HepG2 (cell line): ENCODE data around the gene COL9A3. TPM values are rescaled to one million over a fixed set of nuclear protein-coding genes. Genes with fewer than 3 reads are reported as not detected.

Source experiments
- ATAC-seq: fragments of 200-7000 bp; cut with Tn5 transposase; 3 replicates; pipeline ENCODE4 v1.9.1; 2020; ENCODE audit warnings: mild to moderate bottlenecking, moderate library complexity
- BruUV-seq: library from RNA; stranded (reverse); fragments of 400-500 nt; replicated peaks from 2 replicates; lab custom pipeline; 2021; lab: Mats Ljungman, UMichigan
- CTCF ChIA-PET: fragments of 300-600 bp; formaldehyde crosslinking; extraction: SDS; loops from one replicate; lab custom pipeline; 2021; ENCODE audit warnings: low total read pairs, inconsistent platforms, low intra/inter-chr PET ratio; lab: Yijun Ruan, JAX
- POLR2A ChIA-PET: fragments of 350-600 bp; sonication (Branson Sonifier 250); formaldehyde crosslinking; loops from one replicate; lab custom pipeline; 2020; ENCODE audit warnings: antibody characterized with exemption, inconsistent platforms; lab: Yijun Ruan, JAX
- DNase-seq: peaks from one replicate; pipeline ENCODE4 v3.0.0-alpha.2; 2015; ENCODE audit warnings: low spot score
- FAIRE-seq: peaks from 3 replicates; lab custom pipeline; 2011; peaks lifted over from hg19 to GRCh38; lab: Jason Lieb, UNC
- H2AFZ ChIP-seq: one replicate; pipeline ENCODE4 v1.6.1; 2011; ENCODE audit warnings: low read length, inconsistent platforms
- H3K27ac ChIP-seq: fragments of 300-600 bp; 3 replicates; pipeline ENCODE4 v1.8.0; 2011; ENCODE audit warnings: mixed run types, mild to moderate bottlenecking, mixed read lengths, low read length, inconsistent platforms; ENCODE audit not compliant: insufficient read depth; ENCODE audit errors: extremely low read length
- H3K27me3 ChIP-seq, 2 experiments: fragments of 200-600 bp in 1 of 2; 2 replicates in 1 of 2; 3 replicates in 1 of 2; pipeline versions ENCODE4 v1.6.0 to v1.8.0; 2011; ENCODE audit warnings: low read length in 2 of 2, mild to moderate bottlenecking in 2 of 2, moderate library complexity in 2 of 2, inconsistent platforms in 1 of 2; ENCODE audit not compliant: insufficient read depth in 2 of 2, control insufficient read depth in 1 of 2
- H3K36me3 ChIP-seq, 2 experiments: fragments of 200-600 bp in 1 of 2; replicated peaks in 1 of 2; 2 replicates in 1 of 2; 3 replicates in 1 of 2; pipeline versions ENCODE4 v1.5.1 to v1.8.0; 2011; ENCODE audit warnings: low read length in 2 of 2, inconsistent platforms in 1 of 2; ENCODE audit not compliant: insufficient read depth in 2 of 2, control insufficient read depth in 1 of 2
- H3K4me1 ChIP-seq: 2 replicates; pipeline ENCODE4 v1.5.1; 2012; ENCODE audit warnings: low read length, inconsistent platforms; ENCODE audit not compliant: insufficient read depth
- H3K4me2 ChIP-seq: 2 replicates; pipeline ENCODE4 v1.6.0; 2011; ENCODE audit warnings: low read depth, low read length, inconsistent platforms
- H3K4me3 ChIP-seq, 3 experiments: fragments of 200-600 bp in 1 of 3; sonication (generic), shearing (Covaris generic) in 1 of 3; replicated peaks in 1 of 3; 2 replicates each; pipeline ENCODE4 v1.5.1; 2011 to 2016; ENCODE audit warnings: low read length in 3 of 3, inconsistent platforms in 2 of 3, low read depth in 2 of 3, mild to moderate bottlenecking in 2 of 3, control low read depth in 1 of 3, mixed read lengths in 1 of 3; ENCODE audit not compliant: insufficient read depth in 1 of 3
- H3K79me2 ChIP-seq: one replicate; pipeline ENCODE4 v1.6.1; 2011; ENCODE audit warnings: low read length, inconsistent platforms; ENCODE audit not compliant: insufficient read depth
- H3K9ac ChIP-seq: 2 replicates; pipeline ENCODE4 v1.6.0; 2011; ENCODE audit warnings: mild to moderate bottlenecking, low read depth, low read length, inconsistent platforms; ENCODE audit not compliant: insufficient read depth
- H3K9me3 ChIP-seq: 2 replicates; pipeline ENCODE4 v1.5.1; 2012; ENCODE audit warnings: mild to moderate bottlenecking, low read length
- H4K20me1 ChIP-seq: 2 replicates; pipeline ENCODE4 v1.6.0; 2011; ENCODE audit warnings: inconsistent platforms, mild to moderate bottlenecking, low read length, moderate library complexity; ENCODE audit not compliant: insufficient read depth
- RARG ChIP-seq: sonication (generic); formaldehyde crosslinking; IDR thresholded peaks from 2 replicates; pipeline ENCODE4 v1.4.0; 2020; ENCODE audit warnings: low read depth, mild to moderate bottlenecking, missing genetic modification reagents
- ZBTB1 ChIP-seq: sonication (generic); formaldehyde crosslinking; IDR thresholded peaks from 2 replicates; pipeline ENCODE4 v1.4.0; 2020; ENCODE audit warnings: missing genetic modification reagents, borderline replicate concordance
- ZNF34 ChIP-seq: sonication (generic); formaldehyde crosslinking; IDR thresholded peaks from 2 replicates; pipeline ENCODE4 v1.4.0; 2020; ENCODE audit warnings: mild to moderate bottlenecking, missing genetic modification reagents, borderline replicate concordance
- ZNF510 ChIP-seq: sonication (generic); formaldehyde crosslinking; IDR thresholded peaks from 2 replicates; pipeline ENCODE4 v1.4.0; 2020; ENCODE audit warnings: low read depth, mild to moderate bottlenecking, missing genetic modification reagents
- ZNF674 ChIP-seq: sonication (generic); formaldehyde crosslinking; IDR thresholded peaks from 2 replicates; pipeline ENCODE4 v1.5.0; 2020; ENCODE audit warnings: low read depth, mild to moderate bottlenecking, missing genetic modification reagents
- WGBS: methylation state at CpG from one replicate; pipeline ENCODE4 v1.1.6; 2017; ENCODE audit warnings: low lambda C conversion rate; 5-methylcytosine and 5-hydroxymethylcytosine counted together
- in situ Hi-C: cut with HindIII; loops from 2 replicates; pipeline ENCODE4 v1.10.0; 2017; ENCODE audit warnings: low pct_unique_long_range_greater_than_20kb; ENCODE audit not compliant: extremely low pct_ligation_motif_present
- intact Hi-C: fragments of 100-400 bp; cut with micrococcal nuclease; formaldehyde crosslinking; loops from one replicate; pipeline ENCODE4 v1.10.0; 2022; ENCODE audit not compliant: unreplicated experiment
- polyA plus RNA-seq, 8 experiments: library from polyadenylated mRNA; depleted of rRNA in 3 of 8; stranded (reverse) in 7 of 8; unstranded in 1 of 8; fragments of >200 nt; fragmentation: Illumina TruSeq in 4 of 8; extraction: Trizol in 4 of 8; gene quantifications; 2 replicates each; pipeline versions ENCODE4 v1.2.1 to v1.2.3, GENCODE V29; 2011 to 2016; ENCODE audit warnings: low read depth in 4 of 8, missing spikeins in 1 of 8, mixed read lengths in 1 of 8; ENCODE audit not compliant: insufficient read depth in 1 of 8
- total RNA-seq, 5 experiments: library from RNA; depleted of rRNA; stranded (reverse); fragments of >200 nt; fragmentation: Illumina TruSeq; extraction: Trizol; gene quantifications; 2 replicates each; pipeline ENCODE4 v1.2.3, GENCODE V29; 2016; ENCODE audit warnings: low read depth in 1 of 5
- TF ChIP-seq, protein P1 (sequence below): IDR thresholded peaks from 2 replicates; pipeline ENCODE4 v1.6.1; 2012; ENCODE audit warnings: low read depth, low read length, improper control_type of control experiment

Gene COL9A3
- total and polyA plus RNA-seq, 2 of the 13 experiments (the other 11 are each of a cell fraction or from before 2014, with no cell fraction given), result 155 to 204 TPM

GRCh38 chr20:62772990-62773844 is 43.6 kb upstream of the COL9A3 start:
- Histone ChIP-seq H3K9me3 (no peaks in the 10 kb centered on the region), H3K27me3 (peaks cover 50 to 84% of the 10 kb centered on the region in 2 experiments), H3K4me2 (no peak overlapping the region), H3K4me3 (no peak overlapping the region), H3K27ac (no peak overlapping the region), H3K36me3 (no peaks in the 10 kb centered on the region), H2AFZ (no peak overlapping the region), H4K20me1 (0 out of 2 replicates have a peak, but pooled peaks cover 3% of the 10 kb centered on the region), H3K4me1 (peaks cover 13% of the 10 kb centered on the region), H3K9ac (no peak overlapping the region), H3K79me2 (no peaks in the 10 kb centered on the region)
- ChIA-PET POLR2A (no interaction called here), CTCF (no interaction called here)
- DNase-seq, result no peak
- in situ Hi-C loops, result loop anchor here (10.0 kb wide), 1 partner anchor 88 kb away; no protein-coding TSS in a partner anchor
- no TSS peak for BruUV-seq
- ATAC-seq, result no peak
- whole genome bisulfite sequencing, result 12% methylated on average over 16 of the region's 19 CpGs
- FAIRE-seq, result no peak
- intact Hi-C loops, result no loop called here
- TF ChIP-seq ZBTB1 (no peak), RARG (no peak), ZNF674 (CRISPR knock-in tag) (no peak), ZNF510 (CRISPR knock-in tag) (no peak), ZNF34 (no peak)
- TF ChIP-seq, protein P1, sequence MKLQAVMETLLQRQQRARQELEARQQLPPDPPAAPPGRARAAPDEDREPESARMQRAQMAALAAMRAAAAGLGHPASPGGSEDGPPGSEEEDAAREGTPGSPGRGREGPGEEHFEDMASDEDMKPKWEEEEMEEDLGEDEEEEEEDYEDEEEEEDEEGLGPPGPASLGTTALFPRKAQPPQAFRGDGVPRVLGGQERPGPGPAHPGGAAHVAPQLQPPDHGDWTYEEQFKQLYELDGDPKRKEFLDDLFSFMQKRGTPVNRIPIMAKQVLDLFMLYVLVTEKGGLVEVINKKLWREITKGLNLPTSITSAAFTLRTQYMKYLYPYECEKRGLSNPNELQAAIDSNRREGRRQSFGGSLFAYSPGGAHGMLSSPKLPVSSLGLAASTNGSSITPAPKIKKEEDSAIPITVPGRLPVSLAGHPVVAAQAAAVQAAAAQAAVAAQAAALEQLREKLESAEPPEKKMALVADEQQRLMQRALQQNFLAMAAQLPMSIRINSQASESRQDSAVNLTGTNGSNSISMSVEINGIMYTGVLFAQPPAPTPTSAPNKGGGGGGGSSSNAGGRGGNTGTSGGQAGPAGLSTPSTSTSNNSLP, result no peak
- TF ChIP-seq, all 625 proteins: peak for 0
